ENCODE data around the gene NRXN3. TPM values are rescaled to one million over a fixed set of nuclear protein-coding genes. Genes with fewer than 3 reads are reported as not detected.

The NRXN3 gene
- total and polyA plus RNA-seq, 8 donors = 0.53 to 2.5 (median 1.5) TPM

DNA sequence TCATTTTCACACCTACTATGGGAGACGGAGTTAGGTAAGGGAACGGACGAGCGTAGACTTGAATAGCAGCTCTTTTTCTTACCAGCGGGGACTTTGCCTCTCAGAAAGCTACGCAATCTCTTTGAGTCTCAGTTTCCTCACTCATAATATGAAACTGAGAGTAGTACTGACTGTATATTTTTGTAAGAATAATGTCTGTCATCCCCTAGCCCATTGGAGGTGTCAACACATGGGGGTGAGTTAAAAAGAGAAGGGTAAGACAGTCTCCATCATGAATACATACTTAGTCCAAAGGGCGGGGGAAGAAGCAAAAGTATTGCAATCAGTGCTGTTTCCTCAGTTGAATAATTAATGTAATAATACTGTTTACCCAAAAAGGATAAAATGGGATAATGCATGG, 592.2 kb downstream of the NRXN3 start:
- H3K27me3 ChIP-seq = no peaks in the 10 kb centered on the region
- H3K27ac ChIP-seq = no peak overlapping the region
- 78 to 92% methylated on average over 7 of the region's 7 CpGs for WGBS, 2 donors
- no peaks in the 10 kb centered on the region for H3K9me3 ChIP-seq
- TF ChIP-seq, protein P1, sequence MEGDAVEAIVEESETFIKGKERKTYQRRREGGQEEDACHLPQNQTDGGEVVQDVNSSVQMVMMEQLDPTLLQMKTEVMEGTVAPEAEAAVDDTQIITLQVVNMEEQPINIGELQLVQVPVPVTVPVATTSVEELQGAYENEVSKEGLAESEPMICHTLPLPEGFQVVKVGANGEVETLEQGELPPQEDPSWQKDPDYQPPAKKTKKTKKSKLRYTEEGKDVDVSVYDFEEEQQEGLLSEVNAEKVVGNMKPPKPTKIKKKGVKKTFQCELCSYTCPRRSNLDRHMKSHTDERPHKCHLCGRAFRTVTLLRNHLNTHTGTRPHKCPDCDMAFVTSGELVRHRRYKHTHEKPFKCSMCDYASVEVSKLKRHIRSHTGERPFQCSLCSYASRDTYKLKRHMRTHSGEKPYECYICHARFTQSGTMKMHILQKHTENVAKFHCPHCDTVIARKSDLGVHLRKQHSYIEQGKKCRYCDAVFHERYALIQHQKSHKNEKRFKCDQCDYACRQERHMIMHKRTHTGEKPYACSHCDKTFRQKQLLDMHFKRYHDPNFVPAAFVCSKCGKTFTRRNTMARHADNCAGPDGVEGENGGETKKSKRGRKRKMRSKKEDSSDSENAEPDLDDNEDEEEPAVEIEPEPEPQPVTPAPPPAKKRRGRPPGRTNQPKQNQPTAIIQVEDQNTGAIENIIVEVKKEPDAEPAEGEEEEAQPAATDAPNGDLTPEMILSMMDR (IDR thresholded peaks at IDR 0.05) = no peak
- FAIRE-seq (no peak), ATAC-seq (no peak), DNase-seq (no peak)
- H3K4me1 ChIP-seq = no peaks in the 10 kb centered on the region
- no peak overlapping the region for H3K4me3 ChIP-seq
- intact Hi-C loops (cut with DNase I) = no loop called here
- no peaks in the 10 kb centered on the region for H3K36me3 ChIP-seq

DNA sequence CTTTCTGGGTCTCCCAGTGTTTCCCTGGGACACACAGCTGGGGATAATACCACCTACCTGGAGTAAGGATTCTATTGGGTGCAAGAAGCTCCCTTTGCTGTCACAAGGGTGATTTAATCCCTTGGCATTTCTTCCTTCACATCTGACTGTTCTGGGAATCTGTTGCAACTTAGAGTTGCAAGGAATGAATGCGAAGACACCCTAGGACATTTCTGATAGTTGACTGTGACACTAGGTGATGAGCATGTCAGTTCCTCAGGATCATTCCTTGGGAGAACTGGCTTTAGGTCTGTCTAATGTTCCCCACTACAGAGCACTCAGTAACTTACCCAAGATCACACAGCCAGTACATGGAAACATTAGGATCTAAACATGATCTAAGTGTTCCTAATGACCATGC, 593.6 kb downstream of the NRXN3 start:
- DNase-seq = no peak
- WGBS, 2 donors = 89 to 92% methylated on average over 1 of the region's 1 CpG
- TF ChIP-seq, protein P1 (IDR thresholded peaks at IDR 0.05) = no peak
- H3K4me3 ChIP-seq = no peak overlapping the region
- no peak for ATAC-seq
- H3K9me3 ChIP-seq = no peaks in the 10 kb centered on the region
- H3K36me3 ChIP-seq = no peaks in the 10 kb centered on the region
- H3K4me1 ChIP-seq = no peaks in the 10 kb centered on the region
- no peak for FAIRE-seq
- H3K27me3 ChIP-seq = no peaks in the 10 kb centered on the region
- H3K27ac ChIP-seq = peak overlapping the region in 2 of 4 donors; percentile 69 to 72
- intact Hi-C loops (cut with DNase I) = no loop called here

DNA sequence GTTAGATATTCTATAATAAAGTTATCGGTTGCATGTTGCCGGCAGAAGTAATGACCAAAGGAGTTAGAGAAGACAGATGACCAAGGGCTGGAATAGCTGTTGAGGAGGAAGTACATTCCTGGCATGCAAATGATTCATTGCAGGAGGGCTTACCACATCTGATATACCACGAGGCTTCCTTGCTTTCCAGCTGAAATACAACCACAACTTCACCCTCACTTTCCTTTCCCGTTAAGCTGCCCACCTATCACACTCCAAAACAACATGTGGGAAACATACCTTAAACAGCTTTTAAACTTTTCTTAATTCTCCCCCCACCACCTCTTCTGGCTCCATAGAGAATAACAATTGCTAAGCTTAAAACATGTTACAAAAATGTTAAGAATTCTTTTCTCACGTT, 594.1 kb downstream of the NRXN3 start:
- Histone ChIP-seq H3K27ac (peak overlapping the region; percentile 13 to 72 (median 64)), H3K4me3 (no peak overlapping the region), H3K36me3 (no peaks in the 10 kb centered on the region), H3K4me1 (no peaks in the 10 kb centered on the region), H3K9me3 (no peaks in the 10 kb centered on the region), H3K27me3 (no peaks in the 10 kb centered on the region)
- WGBS, 2 donors = 19 to 25% methylated on average over 5 of the region's 5 CpGs
- intact Hi-C loops (cut with DNase I) = no loop called here
- TF ChIP-seq, protein P1 (IDR thresholded peaks at IDR 0.05) = no peak
- FAIRE-seq (no peak), ATAC-seq (peak; percentile 75 to 90 (median 84)), DNase-seq (peak in 2 of 6 donors; percentile 3 to 19)

DNA sequence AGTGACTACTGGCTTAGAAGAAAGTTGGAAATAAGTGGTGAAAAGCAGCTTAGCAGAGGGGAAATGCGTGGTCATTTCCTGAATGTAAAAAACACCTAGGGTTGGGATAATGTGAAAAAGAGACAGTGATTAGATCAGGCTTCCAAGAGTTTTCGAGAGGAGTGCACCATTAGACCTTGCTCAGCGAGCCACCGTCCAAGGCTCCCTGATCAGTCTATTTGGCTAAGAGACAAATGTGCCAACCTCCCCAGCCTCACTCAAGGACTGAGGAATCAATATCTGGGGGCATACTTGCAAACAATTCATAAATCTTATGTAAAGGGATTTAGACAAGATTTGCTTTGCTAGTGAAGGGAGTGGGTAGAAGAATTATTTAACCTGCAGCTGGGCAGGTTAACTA, 594.5 kb downstream of the NRXN3 start:
- no peak for FAIRE-seq
- 14 to 15% methylated on average over 4 of the region's 4 CpGs for WGBS, 2 donors

DNA sequence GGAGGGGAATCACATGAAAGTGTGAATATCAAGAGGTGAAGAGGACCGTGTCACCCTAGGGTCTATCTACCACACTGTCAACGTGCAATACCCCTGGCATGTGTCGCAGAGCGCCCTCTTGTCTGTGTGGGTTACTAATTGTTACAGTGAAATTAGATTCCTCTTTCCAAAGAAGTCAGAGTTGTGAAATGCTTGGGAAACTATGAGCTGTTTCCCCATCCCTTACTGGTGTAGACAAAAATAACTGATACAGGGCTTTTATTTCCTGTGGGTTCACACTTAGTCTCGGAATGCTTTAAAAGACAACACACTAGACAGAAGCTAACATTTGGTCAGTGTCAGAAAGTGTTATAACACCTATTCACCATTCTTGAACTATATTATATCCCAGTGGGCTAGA, 597.3 kb downstream of the NRXN3 start:
- DNase-seq (no peak), ATAC-seq (no peak), FAIRE-seq (no peak)
- H3K4me3 ChIP-seq = no peak overlapping the region
- no peaks in the 10 kb centered on the region for H3K27me3 ChIP-seq
- no peak overlapping the region for H3K27ac ChIP-seq
- WGBS, 2 donors = 80 to 84% methylated on average over 5 of the region's 5 CpGs
- H3K36me3 ChIP-seq = no peaks in the 10 kb centered on the region
- H3K4me1 ChIP-seq = no peaks in the 10 kb centered on the region
- intact Hi-C loops (cut with DNase I) = no loop called here
- TF ChIP-seq, protein P1 (IDR thresholded peaks at IDR 0.05) = no peak
- H3K9me3 ChIP-seq = no peaks in the 10 kb centered on the region

More for the DNA sequence above, 594.5 kb downstream of the NRXN3 start:
- Histone ChIP-seq H3K27ac (peak overlapping the region; percentile 13 to 72 (median 64)), H3K4me1 (no peaks in the 10 kb centered on the region), H3K36me3 (no peaks in the 10 kb centered on the region), H3K4me3 (no peak overlapping the region), H3K9me3 (no peaks in the 10 kb centered on the region), H3K27me3 (no peaks in the 10 kb centered on the region)
- peak; percentile 51 to 82 (median 64) for ATAC-seq
- peak in 2 of 6 donors; percentile 6 to 12 for DNase-seq
- TF ChIP-seq, protein P1 (IDR thresholded peaks at IDR 0.05) = no peak
- intact Hi-C loops (cut with DNase I) = no loop called here

Data from pancreas (tissue), 10 donors.